ENCODE measurements around the gene TSPOAP1. TPM values are rescaled to one million over a fixed set of nuclear protein-coding genes. Genes with fewer than 3 reads are reported as not detected.

Gene TSPOAP1
- total RNA-seq, 2 experiments from 2014 or later: 17.8 to 19.5 TPM

DNA sequence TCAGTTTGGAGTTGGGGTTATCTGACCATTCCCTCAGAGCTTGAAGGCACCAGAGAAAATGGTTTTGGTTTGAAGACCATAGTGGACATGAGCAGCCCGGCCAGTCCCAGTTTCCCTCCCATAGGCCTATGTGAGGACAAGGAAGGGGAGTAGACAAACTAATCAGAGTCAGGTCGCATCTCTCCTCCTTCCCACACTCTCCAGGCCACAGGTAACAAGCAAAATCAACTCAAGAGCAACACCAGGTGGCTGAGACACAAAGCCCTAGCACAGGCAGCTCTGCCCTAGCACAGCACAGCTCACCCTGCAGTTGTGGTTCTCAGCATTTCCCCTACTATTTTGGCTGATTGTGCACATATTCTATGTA, 16.2 kb upstream of the TSPOAP1 start:
- POLR2A ChIA-PET: interaction anchor here (0.7 to 18.5 kb wide), 12 partner anchors 8 to 660 kb away, joined by 3 to 1359 read pairs (median 9); partner anchors contain the start of genes HSF5, MKS1, RNF43 and SUPT4H1
- intact Hi-C loops (cut with DNase I, micrococcal nuclease): loop anchor here (1.0 to 10.0 kb wide), 7 partner anchors 8 to 870 kb away; partner anchors contain the start of genes MKS1 (in 1 of the 2), RNF43 (in 1 of the 2), SMG8 (in 1 of the 2) and SRSF1 (in 1 of the 2)
- Histone ChIP-seq H3K27me3 (ENCODE audit: control insufficient read depth in 1 of 2, insufficient read depth in 2 of 2, low read length in 2 of 2) (no peaks in the 10 kb centered on the region), H3K4me3 (ENCODE audit: low read length) (peak overlapping the region; percentile 67), H3K4me1 (ENCODE audit: insufficient read depth, low read length) (peaks cover 80% of the 10 kb centered on the region), H3K27ac (ENCODE audit: low read depth in 1 of 2, low read length in 2 of 2) (peak overlapping the region; percentile 97 to 98), H3K9me3 (ENCODE audit: control insufficient read depth in 1 of 2, insufficient read depth in 1 of 2, low read length in 2 of 2) (no peaks in the 10 kb centered on the region), H3K36me3 (ENCODE audit: insufficient read depth, low read length) (peaks cover 54% of the 10 kb centered on the region)
- Mint-ChIP-seq H3K4me1 (ENCODE audit: low read depth) (peaks cover 99% of the 10 kb centered on the region), H3K27ac (peak overlapping the region; percentile 84), H3K27me3 (no peaks in the 10 kb centered on the region), H3K36me3 (ENCODE audit: low read depth) (peaks cover 80% of the 10 kb centered on the region), H3K4me3 (peak overlapping the region; percentile 84), H3K9me3 (no peaks in the 10 kb centered on the region)
- CTCF ChIA-PET: interaction anchor here (0.7 to 9.0 kb wide), 16 partner anchors 9 to 143 kb away, joined by 3 to 211 read pairs (median 6); partner anchors contain the start of genes HSF5, RNF43, SUPT4H1 and TSPOAP1
- ATAC-seq (ENCODE audit: poor library complexity) (peak; percentile 78), DNase-seq (peak in 13 of 14 experiments; percentile 53 to 91 (median 62))
- TF ChIP-seq, protein P1, sequence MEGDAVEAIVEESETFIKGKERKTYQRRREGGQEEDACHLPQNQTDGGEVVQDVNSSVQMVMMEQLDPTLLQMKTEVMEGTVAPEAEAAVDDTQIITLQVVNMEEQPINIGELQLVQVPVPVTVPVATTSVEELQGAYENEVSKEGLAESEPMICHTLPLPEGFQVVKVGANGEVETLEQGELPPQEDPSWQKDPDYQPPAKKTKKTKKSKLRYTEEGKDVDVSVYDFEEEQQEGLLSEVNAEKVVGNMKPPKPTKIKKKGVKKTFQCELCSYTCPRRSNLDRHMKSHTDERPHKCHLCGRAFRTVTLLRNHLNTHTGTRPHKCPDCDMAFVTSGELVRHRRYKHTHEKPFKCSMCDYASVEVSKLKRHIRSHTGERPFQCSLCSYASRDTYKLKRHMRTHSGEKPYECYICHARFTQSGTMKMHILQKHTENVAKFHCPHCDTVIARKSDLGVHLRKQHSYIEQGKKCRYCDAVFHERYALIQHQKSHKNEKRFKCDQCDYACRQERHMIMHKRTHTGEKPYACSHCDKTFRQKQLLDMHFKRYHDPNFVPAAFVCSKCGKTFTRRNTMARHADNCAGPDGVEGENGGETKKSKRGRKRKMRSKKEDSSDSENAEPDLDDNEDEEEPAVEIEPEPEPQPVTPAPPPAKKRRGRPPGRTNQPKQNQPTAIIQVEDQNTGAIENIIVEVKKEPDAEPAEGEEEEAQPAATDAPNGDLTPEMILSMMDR (IDR thresholded peaks at IDR 0.05): peak; percentile 74

DNA sequence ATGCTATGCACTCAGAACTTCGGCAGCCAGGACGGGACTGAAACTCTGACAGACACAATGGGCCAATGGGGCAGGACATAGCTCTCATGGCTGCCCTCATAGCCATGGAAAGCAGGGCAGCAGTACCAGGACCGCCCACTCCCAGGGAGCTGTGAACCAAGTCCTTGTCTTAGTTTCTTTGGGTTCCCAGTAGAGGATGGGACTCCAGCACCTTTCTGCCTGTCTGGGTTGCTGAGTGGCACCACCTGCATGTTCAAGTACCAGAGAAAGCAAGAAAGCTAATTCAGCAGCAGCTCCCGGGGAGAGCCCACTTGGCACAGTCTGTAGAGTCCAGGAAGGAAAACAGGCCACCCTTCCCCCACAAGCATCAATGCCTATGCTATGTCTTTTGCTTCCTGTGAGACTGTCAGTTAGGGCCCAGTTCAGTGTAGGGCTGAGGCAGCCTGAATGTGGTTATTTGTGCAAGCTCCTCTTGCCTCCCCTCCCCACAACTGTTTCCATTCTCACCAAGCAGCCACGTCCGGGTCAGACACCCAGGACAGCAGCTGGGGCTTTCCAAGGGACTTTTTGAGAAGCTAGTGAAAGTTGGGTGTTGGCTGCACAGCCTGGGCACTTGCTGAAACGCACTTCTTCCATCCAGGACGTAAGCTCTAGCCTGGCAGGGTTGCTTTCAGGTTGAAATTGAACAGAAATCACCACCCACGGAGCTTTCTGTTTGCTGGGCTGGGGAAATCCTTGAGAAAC, 15.6 kb upstream of the TSPOAP1 start:
- peaks cover 54% of the 10 kb centered on the region for H3K36me3 ChIP-seq (ENCODE audit: insufficient read depth, low read length)
- Mint-ChIP-seq H3K27ac (peak overlapping the region; percentile 84), H3K4me3 (peak overlapping the region; percentile 84), H3K4me1 (ENCODE audit: low read depth) (peaks cover 99% of the 10 kb centered on the region), H3K9me3 (no peaks in the 10 kb centered on the region), H3K27me3 (no peaks in the 10 kb centered on the region), H3K36me3 (ENCODE audit: low read depth) (peaks cover 79% of the 10 kb centered on the region)
- no peaks in the 10 kb centered on the region for H3K9me3 ChIP-seq (ENCODE audit: control insufficient read depth in 1 of 2, insufficient read depth in 1 of 2, low read length in 2 of 2)
- TF ChIP-seq, protein P1 (IDR thresholded peaks at IDR 0.05): no peak
- ChIA-PET POLR2A (interaction anchor here (0.7 to 18.5 kb wide), 13 partner anchors 7 to 661 kb away, joined by 3 to 1359 read pairs (median 9); partner anchors contain the start of genes HSF5, MKS1, RNF43 and SUPT4H1), CTCF (interaction anchor here (1.2 to 9.0 kb wide), 15 partner anchors 10 to 144 kb away, joined by 3 to 211 read pairs (median 6); partner anchors contain the start of genes HSF5, RNF43, SUPT4H1 and TSPOAP1)
- H3K4me1 ChIP-seq (ENCODE audit: insufficient read depth, low read length): peaks cover 86% of the 10 kb centered on the region
- intact Hi-C loops (cut with DNase I, micrococcal nuclease): loop anchor here (1.0 to 10.0 kb wide), 6 partner anchors 8 to 871 kb away; partner anchors contain the start of genes RNF43 (in 1 of the 2), SMG8 (in 1 of the 2) and SRSF1 (in 1 of the 2)
- DNase-seq (peak in 13 of 14 experiments; percentile 56 to 97 (median 77)), ATAC-seq (ENCODE audit: poor library complexity) (peak; percentile 71)
- no peaks in the 10 kb centered on the region for H3K27me3 ChIP-seq (ENCODE audit: control insufficient read depth in 1 of 2, insufficient read depth in 2 of 2, low read length in 2 of 2)
- H3K27ac ChIP-seq (ENCODE audit: low read depth in 1 of 2, low read length in 2 of 2): peak overlapping the region; percentile 97 to 98
- peak overlapping the region; percentile 67 for H3K4me3 ChIP-seq (ENCODE audit: low read length)

DNA sequence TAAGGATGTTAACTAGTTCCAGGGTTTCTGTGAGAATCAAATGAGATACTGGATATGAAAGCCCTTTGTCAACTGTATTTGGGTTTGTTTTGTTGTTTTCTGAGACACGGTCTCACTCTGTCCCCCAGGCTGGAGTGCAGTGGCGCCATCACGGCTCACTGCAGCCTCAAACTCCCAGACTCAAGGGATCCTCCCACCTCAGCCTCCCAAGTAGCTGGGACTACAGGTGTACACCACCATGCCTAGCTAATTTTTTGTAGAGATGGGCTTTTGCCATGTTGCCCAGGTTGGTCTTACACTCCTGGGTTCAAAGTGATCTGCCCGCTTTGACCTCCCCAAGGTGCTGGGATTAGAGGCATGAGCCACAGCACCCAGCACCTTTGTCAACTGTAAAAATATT, 14.5 kb upstream of the TSPOAP1 start:
- Histone ChIP-seq H3K27me3 (ENCODE audit: control insufficient read depth in 1 of 2, insufficient read depth in 2 of 2, low read length in 2 of 2) (no peaks in the 10 kb centered on the region), H3K9me3 (ENCODE audit: control insufficient read depth in 1 of 2, insufficient read depth in 1 of 2, low read length in 2 of 2) (no peaks in the 10 kb centered on the region), H3K4me1 (ENCODE audit: insufficient read depth, low read length) (peaks cover 97% of the 10 kb centered on the region), H3K27ac (ENCODE audit: low read depth in 1 of 2, low read length in 2 of 2) (peak overlapping the region; percentile 97 to 98), H3K4me3 (ENCODE audit: low read length) (peak overlapping the region; percentile 67), H3K36me3 (ENCODE audit: insufficient read depth, low read length) (peaks cover 43% of the 10 kb centered on the region)
- Mint-ChIP-seq H3K4me3 (peak overlapping the region; percentile 84), H3K27me3 (no peaks in the 10 kb centered on the region), H3K36me3 (ENCODE audit: low read depth) (peaks cover 71% of the 10 kb centered on the region), H3K9me3 (no peaks in the 10 kb centered on the region), H3K4me1 (ENCODE audit: low read depth) (peaks cover 100% of the 10 kb centered on the region), H3K27ac (peak overlapping the region; percentile 84)
- TF ChIP-seq, protein P1 (IDR thresholded peaks at IDR 0.05): no peak
- ChIA-PET CTCF (interaction anchor here (1.8 to 9.0 kb wide), 4 partner anchors 11 to 64 kb away, joined by 5 to 211 read pairs (median 38); partner anchors contain the start of genes SUPT4H1 and TSPOAP1), POLR2A (interaction anchor here (3.1 to 18.5 kb wide), 4 partner anchors 6 to 74 kb away, joined by 32 to 1359 read pairs (median 327); partner anchors contain the start of genes RNF43, SUPT4H1 and TSPOAP1)
- ATAC-seq (ENCODE audit: poor library complexity) (no peak), DNase-seq (no peak)
- intact Hi-C loops (cut with DNase I, micrococcal nuclease): loop anchor here in 1 of 2 experiments (5.0 to 10.0 kb wide), 2 partner anchors 336 to 872 kb away; partner anchors contain the start of genes SMG8 and SRSF1
